ENCODE results near the gene PIWIL4.

PIWIL4 gene

DNA sequence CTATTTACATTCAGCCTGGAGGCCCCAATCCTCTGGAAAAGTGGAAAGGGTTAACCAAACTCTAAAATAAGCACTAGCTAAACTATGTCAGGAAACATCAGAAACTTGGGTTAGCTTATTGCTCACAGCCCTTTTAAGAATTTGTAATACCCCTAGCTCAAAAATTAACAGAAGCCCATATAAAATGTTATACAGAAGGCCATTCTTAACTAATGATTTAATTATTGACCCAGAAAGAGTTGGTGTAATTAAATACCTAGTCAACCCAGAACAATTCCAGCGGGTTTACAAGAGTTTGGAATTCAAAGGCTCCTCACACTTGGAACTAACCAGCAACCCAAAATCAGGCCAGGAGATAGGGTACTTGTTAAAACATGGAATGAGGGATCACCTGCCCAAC lies 88.8 kb downstream of the PIWIL4 start:
- no peak for TF ChIP-seq CTCF (IDR thresholded peaks at IDR 0.05; ENCODE audit: extremely low read depth, insufficient read depth, missing control alignments)
- in situ Hi-C loops (cut with MboI; ENCODE audit: low pct_unique_long_range_greater_than_20kb, low sequenced_read_pairs, unreplicated experiment), result no loop called here
- no peak for DNase-seq (ENCODE audit: low spot score)

GRCh38 chr11:94656968-94657367 lies 89.8 kb downstream of the PIWIL4 start:
- no peak for DNase-seq (ENCODE audit: low spot score)
- TF ChIP-seq CTCF (IDR thresholded peaks at IDR 0.05; ENCODE audit: extremely low read depth, insufficient read depth, missing control alignments), result no peak
- in situ Hi-C loops (cut with MboI; ENCODE audit: low pct_unique_long_range_greater_than_20kb, low sequenced_read_pairs, unreplicated experiment), result no loop called here

- DNase-seq (ENCODE audit: low spot score), result no peak
- no peak for TF ChIP-seq CTCF (IDR thresholded peaks at IDR 0.05; ENCODE audit: extremely low read depth, insufficient read depth, missing control alignments)
- in situ Hi-C loops (cut with MboI; ENCODE audit: low pct_unique_long_range_greater_than_20kb, low sequenced_read_pairs, unreplicated experiment), result no loop called here
These were observed 90.5 kb downstream of the PIWIL4 start for GRCh38 chr11:94657629-94658028.

DNA sequence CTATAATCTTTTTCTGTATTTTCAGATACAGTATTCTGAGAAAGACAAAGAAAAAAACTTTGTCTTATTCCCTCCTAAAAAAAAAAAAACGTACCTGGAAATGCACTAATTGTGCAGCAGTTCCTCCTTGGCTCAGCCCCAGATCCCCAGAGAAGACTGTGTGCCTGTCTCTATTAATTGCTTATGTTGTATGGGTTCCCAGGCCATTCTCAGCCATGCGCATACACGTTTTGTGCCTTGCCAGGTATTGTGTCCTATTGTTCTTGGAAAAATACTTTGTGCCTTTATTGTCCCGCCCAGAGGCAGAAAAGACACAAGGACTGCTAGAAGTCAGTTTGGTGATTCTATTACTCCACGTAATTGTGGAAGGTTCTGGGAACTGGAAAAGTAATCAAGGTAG lies 91.2 kb downstream of the PIWIL4 start:
- no peak for DNase-seq (ENCODE audit: low spot score)
- no peak for TF ChIP-seq CTCF (IDR thresholded peaks at IDR 0.05; ENCODE audit: extremely low read depth, insufficient read depth, missing control alignments)
- in situ Hi-C loops (cut with MboI; ENCODE audit: low pct_unique_long_range_greater_than_20kb, low sequenced_read_pairs, unreplicated experiment), result no loop called here

GRCh38 chr11:94658888-94659287 lies 91.7 kb downstream of the PIWIL4 start:
- TF ChIP-seq CTCF (IDR thresholded peaks at IDR 0.05; ENCODE audit: extremely low read depth, insufficient read depth, missing control alignments), result no peak
- in situ Hi-C loops (cut with MboI; ENCODE audit: low pct_unique_long_range_greater_than_20kb, low sequenced_read_pairs, unreplicated experiment), result no loop called here
- no peak for DNase-seq (ENCODE audit: low spot score)

- no peak for TF ChIP-seq CTCF (IDR thresholded peaks at IDR 0.05; ENCODE audit: extremely low read depth, insufficient read depth, missing control alignments)
- in situ Hi-C loops (cut with MboI; ENCODE audit: low pct_unique_long_range_greater_than_20kb, low sequenced_read_pairs, unreplicated experiment), result no loop called here
- DNase-seq (ENCODE audit: low spot score), result no peak
These were observed 94.3 kb downstream of the PIWIL4 start for GRCh38 chr11:94661444-94661843.

All from GM13977 (cell line).